Mammary epithelial cell (primary cell): ENCODE results near the gene ASXL3.

Experiments used
- EZH2 ChIP-seq: IDR thresholded peaks from 2 replicates; pipeline ENCODE4 v1.6.1; 2012; ENCODE audit warnings: low read length, inconsistent platforms, borderline replicate concordance
- TF ChIP-seq, protein P1 (sequence below), 2 donors: IDR thresholded peaks in 1 of 2; conservative IDR thresholded peaks in 1 of 2; 2 replicates each; pipeline ENCODE4 v1.5.1; 2011 to 2012; ENCODE audit warnings: inconsistent platforms in 2 of 2, low read length in 2 of 2, mild to moderate bottlenecking in 2 of 2, control low read depth in 1 of 2, low read depth in 1 of 2; ENCODE audit not compliant: insufficient read depth in 1 of 2; ENCODE audit errors: extremely low read depth in 1 of 2

DNA sequence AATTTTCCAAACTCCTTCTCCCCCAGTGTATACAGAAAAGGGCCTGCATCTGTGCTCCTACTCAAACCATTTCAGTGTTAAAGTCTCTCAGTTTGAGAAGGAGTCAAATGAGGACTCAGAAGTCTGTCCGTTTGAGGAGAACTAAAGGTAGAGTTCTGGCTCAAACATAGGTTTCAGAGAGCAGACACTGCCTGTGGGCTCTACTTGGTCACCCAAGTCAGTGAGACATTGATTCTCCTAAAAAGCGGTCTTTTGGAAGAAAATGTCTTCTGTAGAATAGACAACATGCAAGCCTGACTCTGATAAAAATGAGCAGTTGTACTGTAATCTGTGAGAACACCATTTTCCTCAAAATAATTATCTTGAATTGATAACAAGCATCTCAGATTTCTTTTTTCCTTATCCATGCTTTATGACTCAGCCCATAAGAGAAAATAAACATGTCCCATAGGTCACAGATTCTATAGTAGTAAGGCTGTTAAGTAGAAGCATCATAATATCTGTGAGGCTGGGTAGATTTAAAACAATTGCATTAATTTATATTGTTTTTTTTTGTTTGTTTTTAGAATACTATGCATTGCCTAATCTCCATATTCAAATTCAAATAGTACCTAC lies 82.8 kb downstream of the ASXL3 start:
- TF ChIP-seq EZH2, result no peak
- TF ChIP-seq, protein P1, sequence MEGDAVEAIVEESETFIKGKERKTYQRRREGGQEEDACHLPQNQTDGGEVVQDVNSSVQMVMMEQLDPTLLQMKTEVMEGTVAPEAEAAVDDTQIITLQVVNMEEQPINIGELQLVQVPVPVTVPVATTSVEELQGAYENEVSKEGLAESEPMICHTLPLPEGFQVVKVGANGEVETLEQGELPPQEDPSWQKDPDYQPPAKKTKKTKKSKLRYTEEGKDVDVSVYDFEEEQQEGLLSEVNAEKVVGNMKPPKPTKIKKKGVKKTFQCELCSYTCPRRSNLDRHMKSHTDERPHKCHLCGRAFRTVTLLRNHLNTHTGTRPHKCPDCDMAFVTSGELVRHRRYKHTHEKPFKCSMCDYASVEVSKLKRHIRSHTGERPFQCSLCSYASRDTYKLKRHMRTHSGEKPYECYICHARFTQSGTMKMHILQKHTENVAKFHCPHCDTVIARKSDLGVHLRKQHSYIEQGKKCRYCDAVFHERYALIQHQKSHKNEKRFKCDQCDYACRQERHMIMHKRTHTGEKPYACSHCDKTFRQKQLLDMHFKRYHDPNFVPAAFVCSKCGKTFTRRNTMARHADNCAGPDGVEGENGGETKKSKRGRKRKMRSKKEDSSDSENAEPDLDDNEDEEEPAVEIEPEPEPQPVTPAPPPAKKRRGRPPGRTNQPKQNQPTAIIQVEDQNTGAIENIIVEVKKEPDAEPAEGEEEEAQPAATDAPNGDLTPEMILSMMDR (conservative IDR thresholded peaks at IDR 0.05 in 1 of 2, IDR thresholded peaks at IDR 0.05 in 1 of 2; ENCODE audit: extremely low read depth in 1 of 2, insufficient read depth in 1 of 2, low read depth in 1 of 2, low read length in 2 of 2), result no peak
